C4-2B (cell line): ENCODE measurements around the gene MCCC1.

Source experiments
- CTCF ChIP-seq: fragments of 450-650 bp; conservative IDR thresholded peaks from 2 replicates; pipeline ENCODE4 v1.5.1; 2017; ENCODE audit warnings: mild to moderate bottlenecking
- ZFX ChIP-seq: fragments of 450-650 bp; IDR thresholded peaks from 2 replicates; pipeline ENCODE4 v1.6.1; 2017

GRCh38 chr3:183008800-183009199, 90.5 kb downstream of the MCCC1 start:
- no peak for TF ChIP-seq CTCF
- no peak for TF ChIP-seq ZFX
